Measurements from ENCODE around the gene DIS3L2.

Gene DIS3L2

DNA sequence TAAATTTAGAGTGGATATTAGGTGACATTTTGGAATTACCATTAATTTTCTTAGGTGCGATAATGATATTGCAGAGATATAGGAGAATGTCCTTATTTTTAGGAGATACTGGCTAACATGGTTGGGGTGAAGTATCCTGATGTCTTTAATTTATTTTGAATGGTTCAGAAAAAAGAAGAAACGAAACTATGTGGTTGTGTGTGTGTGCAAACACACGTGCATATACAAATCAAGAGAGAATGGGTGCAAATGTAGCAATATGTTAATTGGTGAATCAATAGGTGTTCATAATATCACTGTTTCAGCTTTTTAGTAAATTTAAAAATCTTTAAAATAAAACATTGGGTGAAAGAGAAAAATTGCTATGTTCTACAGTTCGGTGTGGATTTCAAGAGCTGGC lies 140.9 kb downstream of the DIS3L2 start:
- Histone ChIP-seq H3K9ac (ENCODE audit: low read depth, low read length, poor library complexity, severe bottlenecking) (no peak overlapping the region), H3K27me3 (ENCODE audit: insufficient read depth, low read length, poor library complexity, severe bottlenecking) (no peaks in the 10 kb centered on the region), H3F3A (ENCODE audit: low read depth) (no peaks in the 10 kb centered on the region), H3K36me3 (ENCODE audit: insufficient read depth, low read length) (0 out of 2 replicates have a peak, but pooled peaks cover 3% of the 10 kb centered on the region), H3K9me2 (replicated peaks; ENCODE audit: low read depth, low read length) (no peaks in the 10 kb centered on the region), H4K20me1 (ENCODE audit: insufficient read depth, low read length, poor library complexity, severe bottlenecking) (no peaks in the 10 kb centered on the region), H3K4me1 (ENCODE audit: insufficient read depth, low read length, poor library complexity, severe bottlenecking) (peaks cover 4% of the 10 kb centered on the region), H2AFZ (ENCODE audit: low read length) (no peak overlapping the region), H3K9me3 (ENCODE audit: insufficient read depth, low read depth, low read length) (no peaks in the 10 kb centered on the region), H3K79me2 (ENCODE audit: insufficient read depth, low read length) (0 out of 2 replicates have a peak, but pooled peaks cover 5% of the 10 kb centered on the region), H3K4me3 (ENCODE audit: low read length, poor library complexity, severe bottlenecking) (no peak overlapping the region), H3K4me2 (ENCODE audit: low read depth, low read length, poor library complexity, severe bottlenecking) (no peak overlapping the region)
- TF ChIP-seq EZH2phosphoT487 (IDR thresholded peaks at IDR 0.05; ENCODE audit: borderline replicate concordance) = no peak
- TF ChIP-seq, protein P1, sequence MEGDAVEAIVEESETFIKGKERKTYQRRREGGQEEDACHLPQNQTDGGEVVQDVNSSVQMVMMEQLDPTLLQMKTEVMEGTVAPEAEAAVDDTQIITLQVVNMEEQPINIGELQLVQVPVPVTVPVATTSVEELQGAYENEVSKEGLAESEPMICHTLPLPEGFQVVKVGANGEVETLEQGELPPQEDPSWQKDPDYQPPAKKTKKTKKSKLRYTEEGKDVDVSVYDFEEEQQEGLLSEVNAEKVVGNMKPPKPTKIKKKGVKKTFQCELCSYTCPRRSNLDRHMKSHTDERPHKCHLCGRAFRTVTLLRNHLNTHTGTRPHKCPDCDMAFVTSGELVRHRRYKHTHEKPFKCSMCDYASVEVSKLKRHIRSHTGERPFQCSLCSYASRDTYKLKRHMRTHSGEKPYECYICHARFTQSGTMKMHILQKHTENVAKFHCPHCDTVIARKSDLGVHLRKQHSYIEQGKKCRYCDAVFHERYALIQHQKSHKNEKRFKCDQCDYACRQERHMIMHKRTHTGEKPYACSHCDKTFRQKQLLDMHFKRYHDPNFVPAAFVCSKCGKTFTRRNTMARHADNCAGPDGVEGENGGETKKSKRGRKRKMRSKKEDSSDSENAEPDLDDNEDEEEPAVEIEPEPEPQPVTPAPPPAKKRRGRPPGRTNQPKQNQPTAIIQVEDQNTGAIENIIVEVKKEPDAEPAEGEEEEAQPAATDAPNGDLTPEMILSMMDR (conservative IDR thresholded peaks at IDR 0.05; ENCODE audit: low read length) = no peak

DNA sequence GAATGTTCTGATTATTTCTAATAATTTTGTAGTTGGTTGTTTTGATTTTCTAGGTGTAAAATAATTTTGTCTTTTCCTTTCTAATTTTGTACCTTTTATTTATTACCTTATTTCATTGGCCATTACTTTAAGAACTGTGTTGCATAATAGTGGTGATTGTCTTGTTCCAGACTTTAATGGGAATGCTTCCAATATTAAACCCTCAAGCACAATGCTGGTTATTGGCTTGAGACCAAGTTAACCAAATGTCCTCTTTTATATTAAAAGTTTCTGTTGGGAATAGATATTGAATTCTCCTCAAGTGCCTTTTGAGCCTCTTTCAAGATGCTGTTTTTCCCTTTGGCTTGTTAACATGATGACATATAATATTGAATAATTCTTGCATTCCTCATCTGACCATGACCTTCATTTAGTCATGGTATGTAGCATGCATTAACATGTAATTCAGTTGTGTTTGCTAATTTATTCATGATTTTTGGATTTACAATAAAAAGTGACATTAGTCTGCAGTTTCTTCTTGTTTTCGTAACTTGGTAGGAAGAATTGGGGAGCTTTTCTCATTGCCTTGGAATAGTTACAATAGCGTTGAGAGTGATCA lies 141.7 kb downstream of the DIS3L2 start:
- TF ChIP-seq, protein P1 (conservative IDR thresholded peaks at IDR 0.05; ENCODE audit: low read length) = no peak
- no peak for TF ChIP-seq EZH2phosphoT487 (IDR thresholded peaks at IDR 0.05; ENCODE audit: borderline replicate concordance)
- Histone ChIP-seq H3K9me3 (ENCODE audit: insufficient read depth, low read depth, low read length) (no peaks in the 10 kb centered on the region), H3K9ac (ENCODE audit: low read depth, low read length, poor library complexity, severe bottlenecking) (no peak overlapping the region), H3K4me3 (ENCODE audit: low read length, poor library complexity, severe bottlenecking) (no peak overlapping the region), H3K27me3 (ENCODE audit: insufficient read depth, low read length, poor library complexity, severe bottlenecking) (no peaks in the 10 kb centered on the region), H3F3A (ENCODE audit: low read depth) (no peaks in the 10 kb centered on the region), H2AFZ (ENCODE audit: low read length) (no peak overlapping the region), H4K20me1 (ENCODE audit: insufficient read depth, low read length, poor library complexity, severe bottlenecking) (no peaks in the 10 kb centered on the region), H3K9me2 (replicated peaks; ENCODE audit: low read depth, low read length) (no peaks in the 10 kb centered on the region), H3K4me2 (ENCODE audit: low read depth, low read length, poor library complexity, severe bottlenecking) (no peak overlapping the region), H3K36me3 (ENCODE audit: insufficient read depth, low read length) (0 out of 2 replicates have a peak, but pooled peaks cover 3% of the 10 kb centered on the region), H3K4me1 (ENCODE audit: insufficient read depth, low read length, poor library complexity, severe bottlenecking) (no peaks in the 10 kb centered on the region), H3K79me2 (ENCODE audit: insufficient read depth, low read length) (0 out of 2 replicates have a peak, but pooled peaks cover 5% of the 10 kb centered on the region)

DNA sequence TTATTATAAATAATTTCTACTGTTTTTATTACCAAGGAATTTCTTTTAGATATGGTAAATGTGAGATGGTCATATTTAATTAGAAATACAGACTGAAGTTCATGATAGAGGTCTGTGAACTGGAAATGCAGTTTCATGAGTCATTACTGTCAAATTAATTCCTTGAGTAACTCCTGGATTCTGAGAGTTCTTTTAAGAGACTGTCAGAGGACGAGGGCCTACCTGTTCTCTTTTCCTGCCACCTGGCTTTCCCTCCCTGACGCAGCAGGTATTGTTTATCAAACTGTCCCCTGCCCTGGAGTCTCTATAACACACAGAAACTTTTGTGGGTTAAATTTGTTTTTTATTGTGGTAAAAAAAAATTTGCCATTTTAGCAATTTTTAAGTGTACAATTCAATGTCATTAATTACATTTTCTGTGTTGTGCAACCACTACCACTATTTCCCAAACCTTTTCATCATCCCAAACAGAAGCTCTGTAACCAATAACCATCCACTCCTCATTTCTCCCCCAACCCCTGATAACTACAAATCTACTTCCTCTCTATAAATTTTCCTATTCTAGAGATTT lies 142.6 kb downstream of the DIS3L2 start:
- no peaks in the 10 kb centered on the region for H3K27me3 ChIP-seq (ENCODE audit: insufficient read depth, low read length, poor library complexity, severe bottlenecking)
- no peaks in the 10 kb centered on the region for H3F3A ChIP-seq (ENCODE audit: low read depth)
- 0 out of 2 replicates have a peak, but pooled peaks cover 2% of the 10 kb centered on the region for H3K79me2 ChIP-seq (ENCODE audit: insufficient read depth, low read length)
- no peaks in the 10 kb centered on the region for H3K4me1 ChIP-seq (ENCODE audit: insufficient read depth, low read length, poor library complexity, severe bottlenecking)
- H3K4me2 ChIP-seq (ENCODE audit: low read depth, low read length, poor library complexity, severe bottlenecking) = no peak overlapping the region
- H3K9ac ChIP-seq (ENCODE audit: low read depth, low read length, poor library complexity, severe bottlenecking) = no peak overlapping the region
- no peak for TF ChIP-seq EZH2phosphoT487 (IDR thresholded peaks at IDR 0.05; ENCODE audit: borderline replicate concordance)
- TF ChIP-seq, protein P1 (conservative IDR thresholded peaks at IDR 0.05; ENCODE audit: low read length) = no peak
- no peaks in the 10 kb centered on the region for H3K9me3 ChIP-seq (ENCODE audit: insufficient read depth, low read depth, low read length)
- no peaks in the 10 kb centered on the region for H3K9me2 ChIP-seq (replicated peaks; ENCODE audit: low read depth, low read length)
- no peaks in the 10 kb centered on the region for H4K20me1 ChIP-seq (ENCODE audit: insufficient read depth, low read length, poor library complexity, severe bottlenecking)
- H2AFZ ChIP-seq (ENCODE audit: low read length) = no peak overlapping the region
- H3K36me3 ChIP-seq (ENCODE audit: insufficient read depth, low read length) = 0 out of 2 replicates have a peak, but pooled peaks cover 3% of the 10 kb centered on the region
- no peak overlapping the region for H3K4me3 ChIP-seq (ENCODE audit: low read length, poor library complexity, severe bottlenecking)
